A549 (cell line): Measurements from ENCODE around the gene ADSL.

Source experiments
- CHD2 ChIP-seq: fragments of 150-350 bp; IDR thresholded peaks from 2 replicates; pipeline ENCODE4 v1.6.1; 2014; ENCODE audit warnings: low read length; ENCODE audit not compliant: partially characterized antibody
- EP300 ChIP-seq, 2 experiments: fragments of >200 bp; sonication (Bioruptor Twin); formaldehyde crosslinking; IDR thresholded peaks; 2 replicates in 1 of 2; 3 replicates in 1 of 2; pipeline ENCODE4 v1.6.1; 2016 to 2017
- GATA3 ChIP-seq: IDR thresholded peaks from 2 replicates; pipeline ENCODE4 v1.6.1; 2012; ENCODE audit warnings: borderline replicate concordance
- KDM1A ChIP-seq: fragments of 200-600 bp; sonication (generic); IDR thresholded peaks from 2 replicates; pipeline ENCODE4 v1.6.1; 2016; ENCODE audit warnings: low read depth, mild to moderate bottlenecking
- KDM5A ChIP-seq: fragments of 200-600 bp; sonication (generic); IDR thresholded peaks from 2 replicates; pipeline ENCODE4 v1.6.1; 2016; ENCODE audit warnings: antibody characterized with exemption, mild to moderate bottlenecking
- PHF8 ChIP-seq: fragments of 200-600 bp; sonication (generic); IDR thresholded peaks from 2 replicates; pipeline ENCODE4 v1.6.1; 2016; ENCODE audit warnings: low read depth, mild to moderate bottlenecking, antibody characterized with exemption, moderate library complexity, borderline replicate concordance
- POLR2A ChIP-seq: IDR thresholded peaks from 2 replicates; pipeline ENCODE4 v1.6.1; 2012; ENCODE audit warnings: mild to moderate bottlenecking, low read length
- RAD21 ChIP-seq, 2 experiments: fragments of >200 bp in 1 of 2; sonication (Bioruptor Twin) in 1 of 2; formaldehyde crosslinking in 1 of 2; IDR thresholded peaks in 1 of 2; conservative IDR thresholded peaks in 1 of 2; 2 replicates in 1 of 2; 3 replicates in 1 of 2; pipeline ENCODE4 v1.6.1; 2012 to 2018; ENCODE audit warnings: inconsistent platforms in 1 of 2
- RFX5 ChIP-seq: fragments of 450-650 bp; IDR thresholded peaks from 2 replicates; pipeline ENCODE4 v1.7.1; 2014; ENCODE audit warnings: antibody characterized with exemption, mild to moderate bottlenecking, moderate library complexity
- SMC3 ChIP-seq: fragments of >200 bp; sonication (Bioruptor Twin); formaldehyde crosslinking; IDR thresholded peaks from 3 replicates; pipeline ENCODE4 v1.6.1; 2018; ENCODE audit warnings: inconsistent platforms
- ZFP36 ChIP-seq: fragments of 450-650 bp; IDR thresholded peaks from 2 replicates; pipeline ENCODE4 v1.6.1; 2014; ENCODE audit warnings: borderline replicate concordance; ENCODE audit not compliant: partially characterized antibody
- ZSCAN20 ChIP-seq: fragments of 250-450 bp; sonication (Bioruptor Pico); IDR thresholded peaks from 2 replicates; pipeline ENCODE4 v1.8.0; 2022; ENCODE audit warnings: mild to moderate bottlenecking, moderate library complexity
- TF ChIP-seq, protein P1 (sequence below): fragments of >200 bp; sonication (Bioruptor Twin); formaldehyde crosslinking; IDR thresholded peaks from 3 replicates; pipeline ENCODE4 v1.5.1; 2016
- TF ChIP-seq, protein P2 (sequence below): fragments of 150-350 bp; IDR thresholded peaks from 2 replicates; pipeline ENCODE4 v1.6.1; 2014; ENCODE audit warnings: low read depth, mild to moderate bottlenecking, low read length

DNA sequence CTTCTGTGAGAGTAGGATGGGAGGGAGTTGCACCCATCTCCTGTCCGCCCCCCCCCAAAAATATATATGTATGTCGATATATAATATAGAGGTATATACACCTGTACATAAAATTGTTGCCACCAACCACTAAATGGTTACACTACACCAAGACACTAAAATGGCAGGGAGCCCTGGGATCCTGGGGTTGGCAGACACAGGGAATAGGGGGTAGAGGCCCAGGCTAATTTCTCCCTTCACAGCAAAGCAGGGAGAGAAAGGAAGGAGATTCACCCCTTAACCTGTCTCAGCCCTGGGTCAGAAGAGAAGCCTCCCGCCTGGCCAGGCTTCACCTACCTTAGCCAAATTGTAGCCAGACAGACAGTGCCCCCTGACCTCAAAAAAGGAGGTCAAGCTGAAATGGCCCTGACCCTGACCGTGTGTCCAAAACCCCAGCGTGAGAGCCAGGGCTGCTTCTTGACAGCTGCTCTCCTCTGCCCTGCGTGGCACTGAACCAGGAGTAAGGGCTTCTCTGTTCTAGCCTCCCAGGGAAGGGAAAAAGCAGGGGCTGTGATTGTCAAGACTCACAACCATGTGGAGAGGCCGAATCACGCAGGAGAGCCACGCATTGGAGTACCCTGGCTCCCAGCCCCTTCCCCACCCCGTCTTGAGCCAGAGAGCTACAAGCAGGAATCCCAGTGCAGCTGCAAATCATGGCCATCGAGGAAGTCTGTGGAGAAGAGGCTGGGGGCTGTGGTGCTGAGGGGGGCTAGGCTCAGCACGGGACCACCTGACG is 64.6 kb downstream of the ADSL start:
- TF ChIP-seq RAD21 (conservative IDR thresholded peaks at IDR 0.05 in 1 of 2, IDR thresholded peaks at IDR 0.05 in 1 of 2) (no peak), PHF8 (no peak), CHD2 (no peak), POLR2A (no peak), KDM5A (no peak), KDM1A (no peak), SMC3 (no peak), RFX5 (no peak), ZSCAN20 (CRISPR knock-in tag) (no peak), EP300 (IDR thresholded peaks at IDR 0.05) (no peak), GATA3 (no peak), ZFP36 (no peak)
- TF ChIP-seq, protein P1, sequence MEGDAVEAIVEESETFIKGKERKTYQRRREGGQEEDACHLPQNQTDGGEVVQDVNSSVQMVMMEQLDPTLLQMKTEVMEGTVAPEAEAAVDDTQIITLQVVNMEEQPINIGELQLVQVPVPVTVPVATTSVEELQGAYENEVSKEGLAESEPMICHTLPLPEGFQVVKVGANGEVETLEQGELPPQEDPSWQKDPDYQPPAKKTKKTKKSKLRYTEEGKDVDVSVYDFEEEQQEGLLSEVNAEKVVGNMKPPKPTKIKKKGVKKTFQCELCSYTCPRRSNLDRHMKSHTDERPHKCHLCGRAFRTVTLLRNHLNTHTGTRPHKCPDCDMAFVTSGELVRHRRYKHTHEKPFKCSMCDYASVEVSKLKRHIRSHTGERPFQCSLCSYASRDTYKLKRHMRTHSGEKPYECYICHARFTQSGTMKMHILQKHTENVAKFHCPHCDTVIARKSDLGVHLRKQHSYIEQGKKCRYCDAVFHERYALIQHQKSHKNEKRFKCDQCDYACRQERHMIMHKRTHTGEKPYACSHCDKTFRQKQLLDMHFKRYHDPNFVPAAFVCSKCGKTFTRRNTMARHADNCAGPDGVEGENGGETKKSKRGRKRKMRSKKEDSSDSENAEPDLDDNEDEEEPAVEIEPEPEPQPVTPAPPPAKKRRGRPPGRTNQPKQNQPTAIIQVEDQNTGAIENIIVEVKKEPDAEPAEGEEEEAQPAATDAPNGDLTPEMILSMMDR, result no peak
- TF ChIP-seq, protein P2, sequence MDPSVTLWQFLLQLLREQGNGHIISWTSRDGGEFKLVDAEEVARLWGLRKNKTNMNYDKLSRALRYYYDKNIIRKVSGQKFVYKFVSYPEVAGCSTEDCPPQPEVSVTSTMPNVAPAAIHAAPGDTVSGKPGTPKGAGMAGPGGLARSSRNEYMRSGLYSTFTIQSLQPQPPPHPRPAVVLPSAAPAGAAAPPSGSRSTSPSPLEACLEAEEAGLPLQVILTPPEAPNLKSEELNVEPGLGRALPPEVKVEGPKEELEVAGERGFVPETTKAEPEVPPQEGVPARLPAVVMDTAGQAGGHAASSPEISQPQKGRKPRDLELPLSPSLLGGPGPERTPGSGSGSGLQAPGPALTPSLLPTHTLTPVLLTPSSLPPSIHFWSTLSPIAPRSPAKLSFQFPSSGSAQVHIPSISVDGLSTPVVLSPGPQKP, result no peak
